Liver (tissue), 9 donors: ENCODE data around the gene DMP1. TPM values are rescaled to one million over a fixed set of nuclear protein-coding genes. Genes with fewer than 3 reads are reported as not detected.

Experiments
- DNase-seq: peaks from one replicate; pipeline ENCODE4 v3.0.0-alpha.2; 2017; ENCODE audit warnings: low spot score
- H3K27ac ChIP-seq, 2 donors: one replicate each; pipeline ENCODE4 v1.7.0; 2013; ENCODE audit warnings: inconsistent platforms in 2 of 2, low read length in 2 of 2, control low read depth in 1 of 2, low read depth in 1 of 2, mild to moderate bottlenecking in 1 of 2
- H3K27me3 ChIP-seq, 4 donors: one replicate each; pipeline versions ENCODE4 v1.6.1 to v1.7.0; 2013; ENCODE audit warnings: low read length in 3 of 4, inconsistent platforms in 1 of 4, mild to moderate bottlenecking in 1 of 4, moderate library complexity in 1 of 4; ENCODE audit not compliant: control insufficient read depth in 4 of 4, insufficient read depth in 4 of 4
- H3K36me3 ChIP-seq, 4 donors: one replicate each; pipeline versions ENCODE4 v1.6.1 to v1.7.0; 2013; ENCODE audit warnings: low read length in 3 of 4, mild to moderate bottlenecking in 3 of 4, low read depth in 1 of 4, moderate library complexity in 1 of 4; ENCODE audit not compliant: control insufficient read depth in 4 of 4, insufficient read depth in 3 of 4
- H3K4me1 ChIP-seq, 4 donors: one replicate each; pipeline versions ENCODE4 v1.6.1 to v1.7.0; 2013; ENCODE audit warnings: low read length in 3 of 4, mild to moderate bottlenecking in 3 of 4, moderate library complexity in 1 of 4; ENCODE audit not compliant: control insufficient read depth in 4 of 4, insufficient read depth in 4 of 4
- H3K4me3 ChIP-seq, 3 donors: one replicate each; pipeline versions ENCODE4 v1.6.1 to v1.7.0; 2013; ENCODE audit warnings: low read length in 3 of 3, control low read depth in 1 of 3, low read depth in 1 of 3, mild to moderate bottlenecking in 1 of 3
- H3K9ac ChIP-seq, 2 donors: one replicate each; pipeline ENCODE4 v1.7.0; 2013; ENCODE audit warnings: low read length in 2 of 2, mild to moderate bottlenecking in 2 of 2, moderate library complexity in 2 of 2, control low read depth in 1 of 2, low read depth in 1 of 2
- H3K9me3 ChIP-seq, 4 donors: one replicate each; pipeline versions ENCODE4 v1.6.1 to v1.7.0; 2013; ENCODE audit warnings: low read length in 3 of 4; ENCODE audit not compliant: control insufficient read depth in 4 of 4
- ATF3 ChIP-seq: IDR thresholded peaks from 2 replicates; pipeline ENCODE4 v1.6.1; 2016; ENCODE audit warnings: antibody characterized with exemption
- EGR1 ChIP-seq, 2 donors: IDR thresholded peaks; 2 replicates each; pipeline ENCODE4 v1.6.1; 2016 to 2018; ENCODE audit warnings: antibody characterized with exemption in 2 of 2, low read depth in 2 of 2
- FOXA1 ChIP-seq: IDR thresholded peaks from 2 replicates; pipeline ENCODE4 v1.6.1; 2016; ENCODE audit warnings: antibody characterized with exemption
- GABPA ChIP-seq, 2 donors: IDR thresholded peaks in 1 of 2; conservative IDR thresholded peaks in 1 of 2; 2 replicates each; pipeline ENCODE4 v1.6.1; 2016; ENCODE audit warnings: antibody characterized with exemption in 2 of 2, mild to moderate bottlenecking in 1 of 2, moderate library complexity in 1 of 2
- HNF4A ChIP-seq, 2 donors: conservative IDR thresholded peaks; 2 replicates each; pipeline ENCODE4 v1.6.1; 2016; ENCODE audit warnings: antibody characterized with exemption in 2 of 2, mild to moderate bottlenecking in 2 of 2
- HNF4G ChIP-seq: IDR thresholded peaks from 2 replicates; pipeline ENCODE4 v1.6.1; 2016; ENCODE audit warnings: antibody characterized with exemption
- JUND ChIP-seq, 2 donors: IDR thresholded peaks; 2 replicates each; pipeline ENCODE4 v1.6.1; 2016; ENCODE audit warnings: antibody characterized with exemption in 2 of 2
- MAX ChIP-seq: IDR thresholded peaks from 2 replicates; pipeline ENCODE4 v1.6.1; 2016; ENCODE audit warnings: antibody characterized with exemption
- NR2F2 ChIP-seq: IDR thresholded peaks from 2 replicates; pipeline ENCODE4 v1.6.1; 2016; ENCODE audit warnings: antibody characterized with exemption
- RAD21 ChIP-seq, 2 donors: IDR thresholded peaks; 2 replicates each; pipeline ENCODE4 v1.6.1; 2016; ENCODE audit warnings: antibody characterized with exemption in 2 of 2, mild to moderate bottlenecking in 2 of 2
- REST ChIP-seq: IDR thresholded peaks from 2 replicates; pipeline ENCODE4 v1.6.1; 2016; ENCODE audit warnings: antibody characterized with exemption, mild to moderate bottlenecking
- RXRA ChIP-seq, 2 donors: IDR thresholded peaks; 2 replicates each; pipeline ENCODE4 v1.6.1; 2017 to 2018; ENCODE audit warnings: antibody characterized with exemption in 2 of 2, mild to moderate bottlenecking in 1 of 2
- SP1 ChIP-seq: IDR thresholded peaks from 2 replicates; pipeline ENCODE4 v1.6.1; 2018; ENCODE audit warnings: antibody characterized with exemption, mild to moderate bottlenecking
- TAF1 ChIP-seq: conservative IDR thresholded peaks from 2 replicates; pipeline ENCODE4 v1.6.1; 2016; ENCODE audit warnings: antibody characterized with exemption, mild to moderate bottlenecking
- YY1 ChIP-seq: IDR thresholded peaks from 2 replicates; pipeline ENCODE4 v1.6.1; 2016; ENCODE audit warnings: antibody characterized with exemption, mild to moderate bottlenecking
- ZBTB33 ChIP-seq: IDR thresholded peaks from 2 replicates; pipeline ENCODE4 v1.6.1; 2016; ENCODE audit warnings: antibody characterized with exemption
- WGBS: extraction: QIAGEN DNeasy Blood & Tissue Kit; methylation state at CpG from one replicate; pipeline ENCODE4 v1.1.7; 2013; 5-methylcytosine and 5-hydroxymethylcytosine counted together
- polyA plus RNA-seq, 2 donors: library from polyadenylated mRNA; stranded (reverse) in 1 of 2; unstranded in 1 of 2; fragments of 200-250 nt in 1 of 2; fragments of >200 nt in 1 of 2; fragmentation: Nextera tagmentation in 1 of 2; extraction: Ambion mirVana in 1 of 2; gene quantifications; one replicate each; pipeline versions ENCODE4 v1.2.1 to v1.2.3, GENCODE V29; 2013 to 2015
- total RNA-seq, 2 donors: library from RNA; depleted of rRNA; stranded (reverse); fragments of >200 nt; gene quantifications; one replicate each; pipeline ENCODE4 v1.2.3, GENCODE V29; 2014
- donor health status: healthy.
- donor health status: healthy.
- donor health status: healthy.
- donor health status: healthy.
- donor health status: healthy.

DMP1 gene
- total and polyA plus RNA-seq, 4 donors: not detected

GRCh38 chr4:87614292-87614890, 35.7 kb upstream of the DMP1 start:
- H3K36me3 ChIP-seq: no peaks in the 10 kb centered on the region

GRCh38 chr4:87616268-87616667, 33.8 kb upstream of the DMP1 start:
- Histone ChIP-seq H3K9ac (no peak overlapping the region), H3K27ac (no peak overlapping the region), H3K9me3 (no peaks in the 10 kb centered on the region), H3K27me3 (peaks cover 0 to 8% (median 0%) of the 10 kb centered on the region in 4 donors), H3K4me3 (no peak overlapping the region), H3K4me1 (no peaks in the 10 kb centered on the region), H3K36me3 (no peaks in the 10 kb centered on the region)
- no peak for TF ChIP-seq MAX
- no peak for TF ChIP-seq ZBTB33
- no peak for TF ChIP-seq RXRA (IDR thresholded peaks at IDR 0.05)
- no peak for TF ChIP-seq EGR1 (IDR thresholded peaks at IDR 0.05; ENCODE audit: low read depth in 2 of 2)
- no peak for TF ChIP-seq YY1
- no peak for TF ChIP-seq HNF4A (conservative IDR thresholded peaks at IDR 0.05)
- 78% methylated on average over 9 of the region's 9 CpGs for WGBS
- no peak for DNase-seq

More at GRCh38 chr4:87614292-87614890, 35.7 kb upstream of the DMP1 start:
- Histone ChIP-seq H3K4me1 (no peaks in the 10 kb centered on the region), H3K9me3 (no peaks in the 10 kb centered on the region), H3K27me3 (peaks cover 0 to 8% (median 0%) of the 10 kb centered on the region in 4 donors), H3K27ac (no peak overlapping the region), H3K9ac (no peak overlapping the region), H3K4me3 (no peak overlapping the region)
- TF ChIP-seq ATF3 (no peak), FOXA1 (no peak), HNF4G (no peak), EGR1 (IDR thresholded peaks at IDR 0.05; ENCODE audit: low read depth in 2 of 2) (no peak), NR2F2 (no peak), REST (no peak), SP1 (no peak), TAF1 (no peak), RAD21 (IDR thresholded peaks at IDR 0.05) (no peak), JUND (IDR thresholded peaks at IDR 0.05) (no peak), MAX (no peak), GABPA (IDR thresholded peaks at IDR 0.05 in 1 of 2, conservative IDR thresholded peaks at IDR 0.05 in 1 of 2) (no peak)
- DNase-seq: no peak
- 97% methylated on average over 4 of the region's 4 CpGs for WGBS
